ENCODE measurements around the gene CTAGE9. TPM values are rescaled to one million over a fixed set of nuclear protein-coding genes. Genes with fewer than 3 reads are reported as not detected.

Gene CTAGE9
- polyA plus RNA-seq, 1 donor from 2014 or later, result not detected

GRCh38 chr6:131736003-131736596 is 25.3 kb upstream of the CTAGE9 start:
- Histone ChIP-seq H3K36me3 (ENCODE audit: insufficient read depth, low read length) (no peaks in the 10 kb centered on the region), H3K9me3 (ENCODE audit: low read length) (no peaks in the 10 kb centered on the region), H3K9me2 (ENCODE audit: insufficient read depth, low read length) (no peaks in the 10 kb centered on the region), H3K4me2 (ENCODE audit: low read length) (no peak overlapping the region), H3K27ac (ENCODE audit: low read length) (no peak overlapping the region), H3K27me3 (ENCODE audit: insufficient read depth, low read depth, low read length) (no peaks in the 10 kb centered on the region), H4K20me1 (ENCODE audit: insufficient read depth) (no peaks in the 10 kb centered on the region), H2AFZ (ENCODE audit: low read depth, low read length) (peak overlapping the region; percentile 12), H3F3A (ENCODE audit: insufficient read depth, low read length, poor library complexity, severe bottlenecking) (no peaks in the 10 kb centered on the region), H3K79me2 (replicated peaks; ENCODE audit: insufficient read depth, low read length) (no peaks in the 10 kb centered on the region), H3K9ac (ENCODE audit: low read length) (no peak overlapping the region), H3K4me3 (ENCODE audit: low read length) (no peak overlapping the region)
- TF ChIP-seq CTCF (IDR thresholded peaks at IDR 0.05; ENCODE audit: poor library complexity, severe bottlenecking), result no peak
- no peak for TF ChIP-seq EZH2 (IDR thresholded peaks at IDR 0.05; ENCODE audit: borderline replicate concordance, insufficient read depth, low read length, poor library complexity, severe bottlenecking)
- no peak for TF ChIP-seq REST (IDR thresholded peaks at IDR 0.05; ENCODE audit: borderline replicate concordance)
- no peak for TF ChIP-seq MXI1 (conservative IDR thresholded peaks at IDR 0.05; ENCODE audit: poor library complexity, severe bottlenecking)
- no peak for TF ChIP-seq TAF1 (IDR thresholded peaks at IDR 0.05; ENCODE audit: low read depth)
- TF ChIP-seq EP300 (conservative IDR thresholded peaks at IDR 0.05; ENCODE audit: poor library complexity, severe bottlenecking), result no peak
- no peak for TF ChIP-seq SMC3 (conservative IDR thresholded peaks at IDR 0.05; ENCODE audit: poor library complexity)
- TF ChIP-seq RAD21 (conservative IDR thresholded peaks at IDR 0.05), result no peak
- TF ChIP-seq POLR2AphosphoS5 (IDR thresholded peaks at IDR 0.05), result no peak

GRCh38 chr6:131733376-131734016 is 22.7 kb upstream of the CTAGE9 start:
- H3F3A ChIP-seq (ENCODE audit: insufficient read depth, low read length, poor library complexity, severe bottlenecking), result no peaks in the 10 kb centered on the region
- no peaks in the 10 kb centered on the region for H3K9me2 ChIP-seq (ENCODE audit: insufficient read depth, low read length)
- no peak overlapping the region for H3K4me3 ChIP-seq (ENCODE audit: low read length)
- no peak overlapping the region for H3K4me2 ChIP-seq (ENCODE audit: low read length)
- no peak overlapping the region for H3K27ac ChIP-seq (ENCODE audit: low read length)
- H3K27me3 ChIP-seq (ENCODE audit: insufficient read depth, low read depth, low read length), result no peaks in the 10 kb centered on the region
- H3K36me3 ChIP-seq (ENCODE audit: insufficient read depth, low read length), result no peaks in the 10 kb centered on the region
- H3K79me2 ChIP-seq (replicated peaks; ENCODE audit: insufficient read depth, low read length), result no peaks in the 10 kb centered on the region
- no peak overlapping the region for H2AFZ ChIP-seq (ENCODE audit: low read depth, low read length)
- no peaks in the 10 kb centered on the region for H4K20me1 ChIP-seq (ENCODE audit: insufficient read depth)
- H3K9me3 ChIP-seq (ENCODE audit: low read length), result no peaks in the 10 kb centered on the region
- no peak for TF ChIP-seq REST (IDR thresholded peaks at IDR 0.05; ENCODE audit: borderline replicate concordance)
- no peak for TF ChIP-seq SMC3 (conservative IDR thresholded peaks at IDR 0.05; ENCODE audit: poor library complexity)
- no peak for TF ChIP-seq MXI1 (conservative IDR thresholded peaks at IDR 0.05; ENCODE audit: poor library complexity, severe bottlenecking)
- TF ChIP-seq RAD21 (conservative IDR thresholded peaks at IDR 0.05), result no peak
- TF ChIP-seq CTCF (IDR thresholded peaks at IDR 0.05; ENCODE audit: poor library complexity, severe bottlenecking), result no peak
- TF ChIP-seq TAF1 (IDR thresholded peaks at IDR 0.05; ENCODE audit: low read depth), result no peak
- H3K9ac ChIP-seq (ENCODE audit: low read length), result no peak overlapping the region
